Adipose tissue (tissue), 3 donors: Measurements from ENCODE around the gene AEBP1. TPM values are rescaled to one million over a fixed set of nuclear protein-coding genes. Genes with fewer than 3 reads are reported as not detected.
A peak's percentile ranks its signal among the peaks of the same experiment; 100 is the strongest.

Experiments used
- H3K27ac ChIP-seq: one replicate; pipeline ENCODE4 v1.5.1; 2013; ENCODE audit warnings: low read depth, low read length
- WGBS, 3 donors: extraction: QIAGEN DNeasy Blood & Tissue Kit; methylation state at CpG; one replicate each; pipeline ENCODE4 v1.1.7; 2013; 5-methylcytosine and 5-hydroxymethylcytosine counted together
- polyA plus RNA-seq, 3 donors: library from polyadenylated mRNA; stranded (reverse); fragments of 200-250 nt; gene quantifications; one replicate each; pipeline ENCODE4 v1.2.3, GENCODE V29; 2013
- donor health status: healthy with polysubstance abuse.
- donor health status: Bipolar disorder and iron deficiency.
- donor health status: healthy.

AEBP1 gene
- polyA plus RNA-seq = 10 to 100 TPM; 10.2 to 71.6 (median 65.6) TPM

DNA sequence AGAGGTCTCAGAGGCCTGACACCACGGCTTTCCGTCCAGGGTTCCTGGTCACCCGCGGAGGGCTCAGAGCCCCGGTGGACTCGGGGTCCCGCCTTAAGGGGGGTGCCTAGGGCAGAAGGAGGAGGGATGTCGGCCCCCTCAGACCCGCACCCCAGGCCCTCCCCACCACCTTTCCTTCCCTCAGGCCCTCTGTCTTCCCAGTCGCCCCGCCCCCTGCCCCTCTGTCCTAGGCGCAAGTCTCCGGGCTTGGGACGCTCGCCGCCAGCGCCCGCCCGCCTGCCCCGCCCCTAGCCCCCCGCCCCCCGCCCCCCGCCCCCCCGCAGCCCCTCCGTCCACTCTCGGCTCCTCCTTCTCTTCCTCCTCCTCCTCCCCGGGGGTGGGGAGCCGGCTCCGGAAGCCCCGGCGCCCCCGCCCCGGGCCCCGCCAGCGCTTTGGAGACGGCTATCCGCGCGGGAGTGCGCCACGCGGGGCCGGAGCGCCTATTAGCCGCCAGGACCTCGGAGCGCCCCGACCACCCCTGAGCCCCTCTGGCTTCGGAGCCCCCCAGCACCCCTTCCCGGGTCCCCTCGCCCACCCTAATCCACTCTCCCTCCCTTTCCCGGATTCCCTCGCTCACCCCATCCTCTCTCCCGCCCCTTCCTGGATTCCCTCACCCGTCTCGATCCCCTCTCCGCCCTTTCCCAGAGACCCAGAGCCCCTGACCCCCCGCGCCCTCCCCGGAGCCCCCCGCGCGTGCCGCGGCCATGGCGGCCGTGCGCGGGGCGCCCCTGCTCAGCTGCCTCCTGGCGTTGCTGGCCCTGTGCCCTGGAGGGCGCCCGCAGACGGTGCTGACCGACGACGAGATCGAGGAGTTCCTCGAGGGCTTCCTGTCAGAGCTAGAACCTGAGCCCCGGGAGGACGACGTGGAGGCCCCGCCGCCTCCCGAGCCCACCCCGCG is at the start of gene AEBP1:
Gene AEBP1, plus strand, starts transcription at position 423 of the 937 bp plus-strand sequence. Its CDS starts 321 bp downstream, at position 744.
- peak within 1 kb of the TSS; percentile 23 for H3K27ac ChIP-seq
- 2 to 6% (median 4%) methylated on average over 40 to 83 of the region's 87 CpGs for WGBS, 3 donors

DNA sequence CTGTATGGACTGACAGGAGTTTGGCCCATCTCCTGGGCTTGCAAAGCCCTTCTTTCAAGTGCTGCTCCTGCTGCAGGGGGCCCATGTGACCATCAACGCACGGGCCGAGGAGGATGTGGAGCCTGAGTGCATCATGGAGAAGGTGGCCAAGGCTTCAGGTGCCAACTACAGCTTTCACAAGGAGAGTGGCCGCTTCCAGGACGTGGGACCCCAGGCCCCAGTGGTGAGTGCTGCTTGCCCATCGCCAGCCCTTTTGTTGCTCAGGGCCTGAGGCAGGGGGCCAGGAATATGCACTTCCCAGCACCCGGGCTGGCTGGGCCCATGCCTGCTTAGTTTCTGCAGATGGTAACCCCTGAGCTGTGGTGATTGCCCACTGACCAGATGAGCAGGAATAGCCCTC is 47.5 kb upstream of the AEBP1 start:
- H3K27ac ChIP-seq = no peak overlapping the region
- 93 to 96% (median 94%) methylated on average over 7 of the region's 7 CpGs for WGBS, 3 donors

DNA sequence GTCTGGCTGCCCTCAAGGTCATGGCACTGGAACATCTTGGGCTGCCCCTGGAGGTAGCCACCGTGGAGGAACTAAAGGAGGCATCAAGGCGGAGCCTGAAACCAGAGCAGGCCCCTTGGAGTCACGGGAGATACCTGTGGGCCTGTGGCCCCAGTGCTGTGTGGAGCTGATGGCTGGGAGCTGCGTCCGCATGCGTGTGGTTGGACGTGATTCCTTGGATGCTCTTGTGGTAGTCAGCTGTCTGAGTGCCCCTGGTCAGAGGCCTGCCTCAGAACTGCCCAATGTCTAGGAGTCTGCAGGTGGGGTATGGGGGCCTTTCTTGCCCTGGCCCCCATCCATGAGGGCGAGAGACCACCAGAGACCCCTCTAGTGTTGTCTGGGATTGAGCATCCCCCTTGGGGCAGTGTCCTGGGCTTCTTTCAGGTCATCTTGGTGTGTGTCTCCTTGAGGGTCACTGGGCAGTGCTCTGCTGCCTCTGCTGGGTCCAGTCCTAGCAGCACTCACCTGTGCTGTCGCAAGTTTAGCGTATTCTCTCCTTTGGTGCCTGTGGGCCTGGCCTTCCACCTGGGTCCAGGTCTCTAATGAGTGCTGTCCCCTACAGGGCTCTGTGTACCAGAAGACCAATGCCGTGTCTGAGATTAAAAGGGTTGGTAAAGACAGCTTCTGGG is 46.8 kb upstream of the AEBP1 start:
- H3K27ac ChIP-seq = no peak overlapping the region
- 90 to 94% (median 93%) methylated on average over 11 of the region's 11 CpGs for WGBS, 3 donors

DNA sequence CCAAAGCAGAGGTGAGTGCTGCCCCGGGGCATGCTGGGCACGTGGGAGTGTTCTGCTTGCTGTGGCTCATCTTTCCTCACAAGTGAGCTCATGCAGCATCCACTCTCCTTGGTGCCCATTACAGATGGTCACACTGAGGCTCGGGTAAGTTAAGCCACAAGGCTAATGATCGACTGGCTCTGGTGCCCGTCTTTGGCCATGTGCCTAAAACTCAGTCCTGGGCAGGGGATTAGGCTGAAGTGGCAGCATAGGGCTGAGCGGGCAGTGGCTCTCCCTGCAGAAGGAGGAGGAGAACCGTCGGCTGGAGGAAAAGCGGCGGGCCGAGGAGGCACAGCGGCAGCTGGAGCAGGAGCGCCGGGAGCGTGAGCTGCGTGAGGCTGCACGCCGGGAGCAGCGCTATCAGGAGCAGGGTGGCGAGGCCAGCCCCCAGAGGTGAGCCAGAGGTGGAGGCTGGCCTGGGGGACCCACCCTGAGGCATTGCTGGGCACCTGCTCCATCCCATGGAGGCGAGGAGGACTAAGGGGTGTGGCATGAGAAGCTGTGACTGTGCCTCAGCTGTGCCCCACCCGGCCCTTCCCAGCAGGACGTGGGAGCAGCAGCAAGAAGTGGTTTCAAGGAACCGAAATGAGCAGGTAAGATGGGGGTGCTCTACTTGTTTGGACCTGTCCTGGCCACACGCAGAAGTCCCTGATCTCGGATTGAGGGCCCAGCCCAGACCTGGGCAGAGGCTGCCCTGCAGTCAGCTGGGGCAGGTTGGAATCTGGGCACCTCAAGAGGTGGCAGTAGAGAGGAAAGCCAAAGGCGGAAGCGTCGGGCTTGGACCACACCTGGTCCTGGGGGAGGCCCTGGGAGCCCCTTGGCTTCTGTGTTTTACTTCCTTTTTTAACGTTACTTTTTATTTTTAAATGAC is 46.0 kb upstream of the AEBP1 start:
- H3K27ac ChIP-seq = no peak overlapping the region
- WGBS, 3 donors = 94% methylated on average over 29 to 30 of the region's 30 CpGs

DNA sequence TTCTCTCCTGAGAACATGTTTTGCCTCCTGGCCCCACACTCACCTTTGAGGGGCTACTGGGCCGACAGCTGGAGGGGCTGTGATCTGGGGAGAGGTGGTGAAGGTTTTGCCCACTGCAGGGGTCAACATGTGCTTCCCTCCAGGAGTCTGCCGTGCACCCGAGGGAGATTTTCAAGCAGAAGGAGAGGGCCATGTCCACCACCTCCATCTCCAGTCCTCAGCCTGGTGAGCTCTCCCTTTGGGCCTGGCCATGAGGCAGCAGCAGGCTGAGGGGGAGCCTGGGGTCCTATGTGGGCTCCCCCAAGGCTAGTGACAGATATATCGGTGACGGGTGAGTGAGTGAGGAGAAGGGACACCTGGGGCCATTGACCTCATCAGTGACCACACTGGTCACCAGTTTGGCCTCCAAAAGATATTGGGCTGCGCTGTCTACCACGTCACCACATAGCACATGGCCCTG is 45.4 kb upstream of the AEBP1 start:
- no peak overlapping the region for H3K27ac ChIP-seq
- whole genome bisulfite sequencing, 3 donors = 87 to 93% (median 91%) methylated on average over 7 of the region's 7 CpGs

DNA sequence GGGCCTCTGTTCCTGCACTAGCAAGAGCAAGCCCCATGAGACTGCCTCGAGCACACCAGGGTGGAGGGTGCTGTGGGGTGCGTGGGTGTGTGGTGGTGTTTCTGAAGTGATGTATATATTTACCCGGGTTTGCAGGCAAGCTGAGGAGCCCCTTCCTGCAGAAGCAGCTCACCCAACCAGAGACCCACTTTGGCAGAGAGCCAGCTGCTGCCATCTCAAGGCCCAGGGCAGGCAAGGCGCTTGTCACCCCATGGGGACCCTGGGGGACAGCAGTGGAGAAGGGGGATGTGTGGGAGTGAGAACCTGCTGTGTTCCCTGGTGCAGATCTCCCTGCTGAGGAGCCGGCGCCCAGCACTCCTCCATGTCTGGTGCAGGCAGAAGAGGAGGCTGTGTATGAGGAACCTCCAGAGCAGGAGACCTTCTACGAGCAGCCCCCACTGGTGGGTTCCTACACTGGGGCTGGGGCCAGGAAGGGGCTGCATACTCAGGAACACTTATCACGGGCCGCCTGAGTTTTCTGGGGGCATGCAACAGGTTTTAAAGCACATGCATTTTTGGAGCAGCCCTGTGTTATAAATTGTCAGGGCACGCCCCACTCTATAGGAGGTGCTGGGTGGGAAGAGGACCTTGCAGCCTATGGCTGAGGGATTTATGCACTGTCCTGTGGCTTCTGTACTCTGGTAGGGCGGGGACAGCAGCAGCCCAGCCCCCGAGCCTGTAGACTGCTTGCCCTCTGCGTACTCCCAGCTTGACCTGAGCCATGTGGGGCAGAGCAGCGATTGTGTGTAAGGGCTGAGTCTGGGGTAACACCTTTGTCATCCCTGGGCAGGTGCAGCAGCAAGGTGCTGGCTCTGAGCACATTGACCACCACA is 44.7 kb upstream of the AEBP1 start:
- WGBS, 3 donors = 87 to 94% (median 91%) methylated on average over 14 of the region's 14 CpGs
- H3K27ac ChIP-seq = no peak overlapping the region

DNA sequence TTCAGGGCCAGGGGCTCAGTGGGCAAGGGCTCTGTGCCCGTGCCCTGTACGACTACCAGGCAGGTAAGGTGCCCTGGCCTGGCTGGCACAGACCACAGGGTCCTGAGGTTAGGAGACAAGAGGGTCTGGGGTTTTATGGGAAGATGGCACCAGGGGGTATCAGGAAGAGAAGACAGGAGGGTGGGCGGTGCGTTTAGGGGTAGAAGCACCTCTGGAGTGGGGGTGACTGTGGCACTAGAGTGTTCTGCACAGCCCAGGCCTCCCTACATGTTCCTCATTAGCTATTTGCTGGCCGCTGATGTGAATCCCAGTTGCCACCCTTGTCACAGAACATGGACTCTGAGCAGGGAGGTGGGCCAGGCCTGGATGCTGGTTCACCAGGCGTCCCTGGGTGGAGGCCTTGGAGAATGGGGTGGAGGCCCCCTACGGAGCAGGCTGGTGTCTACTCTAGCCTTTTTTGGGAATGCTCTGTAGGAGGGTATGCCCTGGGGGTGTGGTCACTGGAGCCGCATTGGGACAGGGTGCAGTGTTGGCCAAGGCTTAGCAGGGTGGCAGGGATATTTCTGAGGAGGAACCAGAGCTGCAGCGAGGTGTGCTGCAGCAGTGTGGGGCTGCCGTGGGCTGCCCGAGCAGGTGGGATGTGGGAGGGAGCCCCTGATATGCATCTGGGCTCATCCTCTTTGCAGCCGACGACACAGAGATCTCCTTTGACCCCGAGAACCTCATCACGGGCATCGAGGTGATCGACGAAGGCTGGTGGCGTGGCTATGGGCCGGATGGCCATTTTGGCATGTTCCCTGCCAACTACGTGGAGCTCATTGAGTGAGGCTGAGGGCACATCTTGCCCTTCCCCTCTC is 43.8 kb upstream of the AEBP1 start:
- H3K27ac ChIP-seq = no peak overlapping the region
- 92 to 94% (median 93%) methylated on average over 21 of the region's 21 CpGs for WGBS, 3 donors

DNA sequence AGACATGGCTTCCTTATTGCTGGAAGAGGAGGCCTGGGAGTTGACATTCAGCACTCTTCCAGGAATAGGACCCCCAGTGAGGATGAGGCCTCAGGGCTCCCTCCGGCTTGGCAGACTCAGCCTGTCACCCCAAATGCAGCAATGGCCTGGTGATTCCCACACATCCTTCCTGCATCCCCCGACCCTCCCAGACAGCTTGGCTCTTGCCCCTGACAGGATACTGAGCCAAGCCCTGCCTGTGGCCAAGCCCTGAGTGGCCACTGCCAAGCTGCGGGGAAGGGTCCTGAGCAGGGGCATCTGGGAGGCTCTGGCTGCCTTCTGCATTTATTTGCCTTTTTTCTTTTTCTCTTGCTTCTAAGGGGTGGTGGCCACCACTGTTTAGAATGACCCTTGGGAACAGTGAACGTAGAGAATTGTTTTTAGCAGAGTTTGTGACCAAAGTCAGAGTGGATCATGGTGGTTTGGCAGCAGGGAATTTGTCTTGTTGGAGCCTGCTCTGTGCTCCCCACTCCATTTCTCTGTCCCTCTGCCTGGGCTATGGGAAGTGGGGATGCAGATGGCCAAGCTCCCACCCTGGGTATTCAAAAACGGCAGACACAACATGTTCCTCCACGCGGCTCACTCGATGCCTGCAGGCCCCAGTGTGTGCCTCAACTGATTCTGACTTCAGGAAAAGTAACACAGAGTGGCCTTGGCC is 43.0 kb upstream of the AEBP1 start:
- no peak overlapping the region for H3K27ac ChIP-seq
- WGBS, 3 donors = 75 to 92% (median 76%) methylated on average over 8 of the region's 8 CpGs

DNA sequence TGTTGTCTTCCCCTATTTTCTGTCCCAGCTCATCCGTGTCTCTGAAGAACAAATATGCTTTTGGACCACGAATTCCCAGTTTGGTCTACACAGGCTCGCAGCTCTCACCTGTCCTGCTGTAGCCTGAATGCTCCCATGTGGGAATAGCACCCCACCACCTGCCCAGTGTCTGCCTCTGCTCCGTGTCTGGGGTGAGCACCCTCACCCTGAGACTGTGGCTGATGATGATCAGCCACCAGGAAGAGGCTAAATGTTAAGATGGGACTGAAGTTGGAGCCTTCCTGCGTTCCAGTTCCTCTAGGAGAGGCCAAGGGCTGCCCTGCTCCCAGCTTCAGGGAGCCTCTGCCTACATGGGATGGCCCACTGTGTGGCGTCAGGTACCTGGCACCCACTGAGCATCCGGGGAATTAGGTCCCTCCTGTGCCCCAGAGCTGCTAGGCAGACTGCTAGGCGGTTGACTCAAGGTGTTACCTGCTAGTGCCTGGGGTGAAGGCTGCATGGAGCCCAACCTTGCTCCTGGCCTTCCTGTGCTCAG is 42.4 kb upstream of the AEBP1 start:
- H3K27ac ChIP-seq = no peak overlapping the region
- WGBS, 3 donors = 86 to 90% (median 86%) methylated on average over 8 of the region's 8 CpGs

DNA sequence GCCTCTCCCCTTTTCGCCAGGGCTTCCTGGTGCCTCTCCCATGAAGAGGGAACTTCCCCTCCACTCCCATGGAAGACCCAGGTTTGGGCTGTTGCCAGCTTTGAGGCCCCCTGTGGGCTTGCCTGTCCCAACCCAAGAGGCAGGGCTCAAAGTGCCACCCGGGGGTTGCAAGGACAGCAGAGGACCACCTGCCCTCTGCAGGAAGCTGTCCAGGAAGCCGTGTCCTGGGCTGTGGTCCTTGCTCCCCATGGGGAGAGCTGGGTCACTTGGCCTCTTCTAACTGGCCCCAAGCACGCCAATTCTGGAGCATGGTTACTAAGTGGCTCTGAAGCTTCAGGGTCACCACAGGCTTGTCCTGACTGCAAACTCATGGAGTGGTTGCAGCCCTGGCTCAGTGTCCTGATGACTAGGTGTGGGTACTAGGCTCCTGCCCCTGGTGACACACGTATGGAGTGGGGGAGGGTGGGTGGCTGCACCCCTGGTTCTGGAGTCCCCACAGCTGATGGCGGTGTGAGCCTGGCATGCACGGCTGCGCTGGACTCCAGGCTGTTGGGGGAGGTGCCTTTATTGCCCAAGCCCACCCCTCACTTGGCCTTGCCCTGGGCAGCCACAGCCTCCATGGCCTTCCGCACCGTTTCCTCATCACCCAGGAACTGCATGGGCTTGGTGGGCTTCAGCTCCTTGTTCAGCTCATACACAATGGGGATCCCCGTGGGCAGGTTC is 41.8 kb upstream of the AEBP1 start:
- 82 to 84% (median 83%) methylated on average over 11 of the region's 11 CpGs for WGBS, 3 donors
- H3K27ac ChIP-seq = no peak overlapping the region

DNA sequence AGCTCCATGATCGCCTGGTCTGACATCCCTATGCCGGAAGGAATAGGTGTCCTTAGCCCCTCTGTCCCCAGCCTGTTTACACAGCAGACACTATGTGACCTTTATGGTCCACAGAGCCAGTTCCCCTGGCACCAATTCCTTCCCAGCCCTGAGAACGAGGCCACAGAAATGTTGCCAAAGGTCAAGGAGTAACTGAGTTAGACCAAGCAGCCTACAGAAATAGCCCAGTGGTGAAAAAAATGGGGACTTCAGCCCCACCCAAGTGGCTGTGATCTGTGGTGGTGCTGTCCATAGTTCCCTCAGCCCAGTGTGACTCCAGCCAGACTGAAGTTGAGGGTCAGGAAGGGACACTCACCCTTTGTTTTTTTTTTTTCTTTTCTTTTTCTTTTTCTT is 41.2 kb upstream of the AEBP1 start:
- H3K27ac ChIP-seq = no peak overlapping the region
- 57 to 73% (median 72%) methylated on average over 3 of the region's 3 CpGs for whole genome bisulfite sequencing, 3 donors

DNA sequence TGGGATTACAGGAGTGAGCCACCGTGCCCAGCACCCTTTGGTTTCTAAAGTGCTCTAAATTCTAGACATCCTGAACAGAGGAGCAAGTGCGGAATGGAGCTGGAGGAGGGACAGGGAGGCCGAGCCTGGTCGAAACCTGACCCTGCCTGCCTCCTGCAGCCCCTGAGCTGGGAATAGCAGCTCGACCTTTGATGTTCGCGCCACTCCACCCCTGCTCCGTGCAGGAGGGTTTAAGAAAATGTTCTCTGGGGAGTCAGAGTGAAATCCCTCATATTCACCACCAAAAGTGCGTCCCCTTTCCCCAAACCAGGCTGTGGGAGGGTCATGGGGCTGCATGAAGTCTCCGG is 40.6 kb upstream of the AEBP1 start:
- 61 to 82% (median 63%) methylated on average over 10 of the region's 10 CpGs for WGBS, 3 donors
- no peak overlapping the region for H3K27ac ChIP-seq

DNA sequence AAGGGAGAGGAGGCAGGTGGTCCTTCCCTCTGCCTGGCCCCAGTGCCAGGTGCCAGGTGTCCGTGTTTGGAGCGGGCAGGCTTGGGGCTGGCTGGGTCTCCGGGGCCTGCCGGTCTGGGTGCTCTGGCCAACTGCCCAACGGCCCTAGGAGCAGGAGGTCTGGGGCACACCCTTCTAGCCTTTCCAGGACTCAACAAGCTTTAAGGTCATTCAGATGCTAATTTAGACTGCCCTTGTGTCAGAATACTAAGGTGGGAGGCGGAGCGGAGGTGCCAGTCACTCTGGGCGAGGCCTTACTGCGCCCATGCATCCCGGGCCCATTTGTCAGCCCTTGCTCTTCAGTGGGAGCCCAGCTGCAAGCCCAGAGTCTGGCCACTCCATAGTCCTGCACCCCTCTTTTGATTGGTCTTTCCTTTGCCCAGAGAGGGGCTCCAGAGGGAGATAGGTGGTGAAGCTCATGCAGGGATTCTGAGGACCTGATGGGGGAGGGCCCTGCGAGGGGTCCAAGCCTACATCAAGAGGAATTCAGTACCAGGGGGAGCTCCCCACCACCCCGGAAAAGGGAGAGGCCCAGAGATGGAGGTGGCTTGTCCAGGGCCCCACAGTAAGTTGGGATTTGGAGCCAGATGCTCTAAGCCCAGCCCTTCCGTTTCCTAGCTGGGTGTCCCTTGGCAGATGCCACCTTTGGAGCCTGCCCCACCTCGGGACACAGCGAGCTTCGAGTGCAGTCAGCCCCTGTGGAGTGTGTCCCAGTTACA is 40.1 kb upstream of the AEBP1 start:
- 38 to 67% (median 46%) methylated on average over 16 of the region's 16 CpGs for WGBS, 3 donors
- no peak overlapping the region for H3K27ac ChIP-seq

DNA sequence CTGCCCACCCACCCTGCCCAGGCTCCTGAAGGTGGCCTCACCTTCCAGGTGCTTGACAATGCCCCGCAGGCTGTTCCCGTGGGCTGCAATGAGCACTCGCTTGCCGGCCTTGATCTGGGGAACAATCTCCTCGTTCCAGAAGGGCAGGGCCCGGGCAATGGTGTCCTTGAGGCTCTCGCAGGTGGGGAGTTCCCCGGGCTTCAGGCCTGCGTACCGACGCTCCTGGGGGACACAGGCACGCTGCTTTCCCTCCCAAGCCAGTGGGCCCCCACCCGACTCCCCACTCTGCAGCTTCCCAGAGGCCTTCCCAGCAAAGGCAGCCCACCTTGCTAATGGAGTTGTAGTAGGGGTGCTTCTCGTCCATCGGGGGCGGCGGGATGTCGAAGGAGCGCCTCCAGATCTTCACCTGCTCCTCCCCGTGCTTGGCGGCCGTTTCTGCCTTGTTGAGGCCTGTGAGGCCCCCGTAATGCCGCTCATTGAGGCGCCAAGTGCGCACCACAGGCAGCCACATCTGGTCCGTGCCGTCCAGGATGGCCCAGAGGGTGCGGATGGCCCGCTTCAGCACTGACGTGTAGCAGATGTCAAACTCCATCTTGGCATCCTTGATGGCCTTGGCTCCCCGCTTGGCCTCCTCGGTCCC is 39.2 kb upstream of the AEBP1 start:
- 22 to 37% (median 23%) methylated on average over 33 of the region's 33 CpGs for WGBS, 3 donors
- no peak overlapping the region for H3K27ac ChIP-seq
